ENCODE measurements around the gene GAL3ST1. TPM values are rescaled to one million over a fixed set of nuclear protein-coding genes. Genes with fewer than 3 reads are reported as not detected.
"Not testable (repeated sequence)": the region's sequence is repeated elsewhere in the genome, so short reads cannot be mapped to it uniquely, and the experiment has no call there.

The GAL3ST1 gene
- polyA plus RNA-seq, 1 donor = 23.8 TPM

- not testable (repeated sequence) for DNase-seq
These were observed 7.2 kb downstream of the GAL3ST1 start for GRCh38 chr22:30567277-30567676.

GRCh38 chr22:30566125-30566524 is 8.3 kb downstream of the GAL3ST1 start:
- DNase-seq = no peak

- no peak for DNase-seq
These were observed 9.1 kb downstream of the GAL3ST1 start for GRCh38 chr22:30565341-30565740.

GRCh38 chr22:30564761-30565119 is 9.7 kb downstream of the GAL3ST1 start:
- no peak for DNase-seq

- DNase-seq = no peak
These were observed 10.3 kb downstream of the GAL3ST1 start for GRCh38 chr22:30564045-30564760.

- DNase-seq = no peak
These were observed 12.1 kb downstream of the GAL3ST1 start for GRCh38 chr22:30562366-30562765.

- DNase-seq = no peak
These were observed 12.9 kb downstream of the GAL3ST1 start for GRCh38 chr22:30561402-30562189.

- DNase-seq = not testable (repeated sequence)
These were observed 13.7 kb downstream of the GAL3ST1 start for GRCh38 chr22:30560643-30561202.

GRCh38 chr22:30559889-30560288 is 14.6 kb downstream of the GAL3ST1 start:
- DNase-seq = no peak

- no peak for DNase-seq
These were observed 17.2 kb downstream of the GAL3ST1 start for GRCh38 chr22:30557243-30557642.

GRCh38 chr22:30556388-30556787 is 18.1 kb downstream of the GAL3ST1 start:
- no peak for DNase-seq

GRCh38 chr22:30555282-30556210 is 18.9 kb downstream of the GAL3ST1 start:
- no peak for DNase-seq

GRCh38 chr22:30553971-30554370 is 20.5 kb downstream of the GAL3ST1 start:
- no peak for DNase-seq

- no peak for DNase-seq
These were observed 21.7 kb downstream of the GAL3ST1 start for GRCh38 chr22:30552719-30553118.

- DNase-seq = not testable (repeated sequence)
These were observed 22.7 kb downstream of the GAL3ST1 start for GRCh38 chr22:30551813-30552212.

GRCh38 chr22:30547188-30547587 is 27.3 kb downstream of the GAL3ST1 start:
- no peak for DNase-seq

GRCh38 chr22:30546616-30547015 is 27.8 kb downstream of the GAL3ST1 start, which contains the start of gene SEC14L6:
Gene SEC14L6 (minus strand): TSS chr22:30546741. CDS start chr22:30546682, 59 bp downstream.
- no peak for DNase-seq

GRCh38 chr22:30542811-30543188 is 31.7 kb downstream of the GAL3ST1 start:
- DNase-seq = no peak

GRCh38 chr22:30541961-30542810 is 32.3 kb downstream of the GAL3ST1 start:
- no peak for DNase-seq

- not testable (repeated sequence) for DNase-seq
These were observed 33.0 kb downstream of the GAL3ST1 start for GRCh38 chr22:30541511-30541910.

GRCh38 chr22:30539368-30539767 is 35.1 kb downstream of the GAL3ST1 start:
- DNase-seq = no peak

Measured in left kidney (tissue), 2 donors.